Stimulated activated CD4-positive, alpha-beta T cell treated with anti-CD3 and anti-CD28 coated beads, Interleukin-12 subunit alpha, Interleukin-12 subunit beta, amount 100 ng/mL, for 24 hours (primary cell): ENCODE measurements around the gene SLC30A3.
"Not testable (repeated sequence)": the region's sequence is repeated elsewhere in the genome, so short reads cannot be mapped to it uniquely, and the experiment has no call there.

ENCODE experiments used
- DNase-seq, 2 experiments: peaks; one replicate each; pipeline ENCODE4 v3.0.0-alpha.2; 2020; ENCODE audit warnings: low read depth in 2 of 2

SLC30A3 gene

DNA sequence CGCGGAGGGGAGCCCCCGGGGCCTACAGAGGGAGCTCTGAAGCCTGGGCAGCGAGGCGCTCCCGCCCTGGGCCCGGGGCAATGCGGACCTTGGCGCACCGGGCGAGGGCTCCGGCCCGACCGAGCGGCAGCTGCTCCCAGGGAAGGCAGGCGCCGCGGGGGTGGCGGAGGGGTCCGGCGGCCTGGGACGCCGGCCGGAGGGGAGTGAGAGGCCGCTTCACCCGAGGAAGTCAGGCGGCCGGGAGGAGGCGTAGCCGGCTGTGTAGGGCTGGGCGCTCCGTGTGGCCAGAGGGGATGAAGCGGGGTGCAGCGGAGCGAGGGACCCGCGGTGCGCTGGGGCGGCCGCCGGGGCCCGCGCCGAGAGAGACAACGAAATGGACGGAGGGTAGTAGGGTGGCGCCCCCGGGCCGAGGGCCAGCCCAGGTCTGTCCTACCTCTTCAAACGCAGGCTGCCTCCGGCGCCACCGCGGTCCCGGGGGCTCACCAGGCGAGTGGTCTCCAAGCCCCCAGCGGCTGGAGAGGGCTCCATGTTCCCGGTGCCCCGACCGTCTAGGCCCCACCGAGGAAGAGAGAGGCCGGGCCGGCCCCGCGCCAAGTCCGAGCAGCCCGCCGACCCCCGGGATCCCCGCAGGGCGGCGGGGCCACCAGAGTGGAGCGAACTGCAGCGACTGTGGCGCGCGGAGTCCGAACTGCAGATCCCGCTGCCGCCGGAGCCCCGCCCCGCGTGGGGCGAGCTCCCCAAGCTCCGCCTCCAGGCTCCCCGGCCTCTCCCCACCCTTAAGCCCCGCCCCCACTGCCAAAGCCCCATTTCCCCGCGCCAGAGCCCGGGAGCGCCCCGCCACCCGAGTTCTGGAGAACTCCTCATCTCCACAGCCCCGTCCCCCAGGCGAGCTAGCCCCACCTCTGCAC is at the start of gene SLC30A3:
Gene SLC30A3 (minus strand): TSS at position 669 of the 908 bp plus-strand sequence. CDS start 141 bp downstream, at position 528.
- peak; percentile 44 to 76 for DNase-seq

DNA sequence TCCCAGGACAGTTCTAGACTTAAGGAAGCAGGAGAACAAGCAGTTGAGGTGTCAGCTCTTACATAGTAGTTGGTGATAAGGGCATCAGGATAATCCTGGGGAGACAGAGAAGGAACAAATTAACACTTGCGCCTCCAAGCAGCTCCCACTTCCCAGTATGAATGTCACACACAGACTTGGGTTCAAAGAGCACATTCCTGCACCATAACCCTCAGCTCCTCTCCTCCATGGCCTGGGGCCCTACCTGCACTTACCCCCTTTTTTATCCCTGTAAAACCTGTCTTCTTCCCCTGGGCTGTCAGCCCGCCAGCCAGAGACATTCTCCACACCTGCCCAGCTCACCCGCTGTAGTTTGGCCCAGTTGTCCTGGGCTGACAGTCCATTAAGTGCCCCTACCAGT is 49.3 kb upstream of the SLC30A3 start:
- DNase-seq, result no peak

- DNase-seq, result no peak
These were observed 46.8 kb upstream of the SLC30A3 start for GRCh38 chr2:27309651-27310050.

GRCh38 chr2:27308359-27308881 is 45.6 kb upstream of the SLC30A3 start, which contains the start of gene UCN:
TSS of gene UCN (minus strand) at chr2:27308445. CDS start at chr2:27307895, 550 bp downstream.
- DNase-seq, result no peak

GRCh38 chr2:27307545-27308358 is 44.9 kb upstream of the SLC30A3 start:
- DNase-seq, result no peak

DNA sequence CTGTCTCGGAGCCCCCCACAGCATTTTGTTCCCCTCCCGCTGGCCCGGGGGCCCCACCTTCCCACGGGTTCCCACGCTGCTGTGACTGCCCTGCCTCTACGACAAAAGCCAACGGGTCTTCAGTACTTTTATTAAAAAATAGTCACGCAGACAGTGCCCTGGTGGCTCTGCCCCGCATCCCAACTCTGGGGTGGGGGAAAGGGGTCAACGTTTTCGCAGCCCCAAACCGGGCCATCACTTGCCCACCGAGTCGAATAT is 44.4 kb upstream of the SLC30A3 start:
- no peak for DNase-seq

DNA sequence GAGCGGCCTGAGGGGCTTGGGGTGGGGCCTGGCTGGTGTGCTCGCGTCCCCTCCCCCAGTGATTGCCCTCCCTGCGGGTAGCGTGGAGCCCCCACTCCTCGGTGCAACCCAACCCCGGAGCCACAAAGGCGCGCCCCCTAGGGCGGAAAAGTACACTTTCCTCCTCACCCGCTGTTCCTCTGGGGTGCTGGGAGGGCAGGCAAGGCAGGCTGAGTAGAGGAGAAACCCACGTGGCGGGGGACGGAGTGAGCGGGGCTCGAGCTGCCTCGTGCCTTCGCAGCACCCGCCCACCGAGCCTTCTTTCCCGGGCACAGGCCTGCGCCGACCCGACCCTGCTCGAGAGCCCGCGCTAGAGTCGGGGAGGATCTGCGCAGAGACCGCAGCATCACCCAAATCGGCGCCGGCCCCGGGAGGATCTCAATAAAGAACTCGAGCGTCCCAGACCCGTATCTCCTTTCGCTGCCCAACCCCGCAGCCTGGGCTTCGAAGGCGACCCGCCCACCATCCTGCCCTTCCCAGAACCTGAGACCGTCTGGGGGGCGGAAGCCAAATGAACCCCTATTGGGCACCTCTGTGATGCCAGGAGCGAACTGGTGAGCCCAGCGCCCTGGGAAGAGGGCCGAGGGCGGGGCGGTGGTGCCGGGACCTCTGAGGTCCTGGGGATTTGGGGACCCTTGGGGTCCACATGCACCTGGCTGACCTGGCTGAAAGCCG is 43.9 kb upstream of the SLC30A3 start:
- DNase-seq, result no peak

DNA sequence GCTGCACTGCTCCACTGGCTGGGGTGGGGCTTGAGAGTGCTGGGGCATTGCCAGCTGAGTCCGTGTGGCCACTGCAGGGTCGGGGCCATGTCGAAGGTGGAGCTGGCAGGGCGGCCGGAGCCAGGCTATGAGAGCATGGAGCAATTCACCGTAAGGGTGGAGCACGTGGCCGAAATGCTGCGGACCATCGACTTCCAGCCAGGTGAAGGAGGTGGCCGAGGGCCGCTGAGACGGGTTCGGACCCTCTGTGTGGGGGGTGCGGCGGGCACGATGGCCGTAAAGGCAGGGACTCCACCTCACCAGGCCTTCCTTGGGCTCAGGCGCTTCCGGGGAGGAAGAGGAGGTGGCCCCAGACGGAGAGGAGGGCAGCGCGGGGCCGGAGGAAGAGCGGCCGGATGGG is 43.3 kb upstream of the SLC30A3 start:
- no peak for DNase-seq

DNA sequence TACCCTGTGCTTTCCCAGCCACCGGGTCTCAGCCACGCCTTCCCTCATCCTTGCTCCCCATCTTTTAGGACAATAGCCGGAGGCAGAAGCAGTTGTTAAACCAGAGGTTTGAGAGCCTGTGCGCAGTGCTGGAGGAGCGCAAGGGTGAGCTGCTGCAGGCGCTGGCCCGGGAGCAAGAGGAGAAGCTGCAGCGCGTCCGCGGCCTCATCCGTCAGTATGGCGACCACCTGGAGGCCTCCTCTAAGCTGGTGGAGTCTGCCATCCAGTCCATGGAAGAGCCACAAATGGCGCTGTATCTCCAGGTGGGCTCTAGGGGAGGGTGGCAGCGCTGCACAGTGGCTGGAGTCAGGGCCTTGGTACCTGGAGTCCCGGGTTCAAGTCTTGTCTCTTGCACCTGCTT is 42.7 kb upstream of the SLC30A3 start:
- no peak for DNase-seq

DNA sequence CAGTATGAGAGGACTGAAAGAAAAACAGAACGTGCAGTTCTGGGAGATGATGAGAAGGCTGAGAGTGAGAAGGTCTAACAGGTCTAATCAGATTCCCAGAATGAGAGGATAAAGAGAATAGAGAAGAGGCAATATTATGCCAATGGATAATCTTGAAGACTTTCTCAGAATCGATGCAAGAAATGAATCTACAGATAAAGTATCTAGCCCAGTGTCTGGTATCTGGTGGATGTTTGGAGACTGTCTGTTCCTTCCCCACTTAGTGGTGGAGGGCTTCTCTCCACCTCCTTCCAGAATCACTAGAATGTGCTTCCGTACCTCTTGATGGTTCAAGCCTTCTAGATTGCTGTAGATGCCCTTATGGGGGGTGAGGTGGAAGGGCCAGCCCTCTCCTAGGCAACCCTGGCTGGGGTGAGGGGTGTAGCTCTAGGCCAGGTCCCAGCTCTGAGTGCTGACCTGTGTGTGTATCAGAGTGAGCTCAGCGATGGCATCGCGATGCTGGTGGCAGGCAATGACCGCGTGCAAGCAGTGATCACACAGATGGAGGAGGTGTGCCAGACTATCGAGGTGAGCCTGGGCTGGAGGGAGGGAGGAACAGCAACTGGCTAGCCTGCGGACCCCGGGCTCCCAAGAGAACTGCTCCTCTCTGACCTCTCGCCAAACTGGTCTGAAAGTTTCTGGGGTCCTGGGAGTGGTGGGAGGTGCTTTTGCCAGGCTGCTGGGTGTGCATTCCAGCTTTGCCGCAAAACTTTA is 41.8 kb upstream of the SLC30A3 start:
- no peak for DNase-seq

- DNase-seq, result no peak
These were observed 40.5 kb upstream of the SLC30A3 start for GRCh38 chr2:27303093-27304025.

DNA sequence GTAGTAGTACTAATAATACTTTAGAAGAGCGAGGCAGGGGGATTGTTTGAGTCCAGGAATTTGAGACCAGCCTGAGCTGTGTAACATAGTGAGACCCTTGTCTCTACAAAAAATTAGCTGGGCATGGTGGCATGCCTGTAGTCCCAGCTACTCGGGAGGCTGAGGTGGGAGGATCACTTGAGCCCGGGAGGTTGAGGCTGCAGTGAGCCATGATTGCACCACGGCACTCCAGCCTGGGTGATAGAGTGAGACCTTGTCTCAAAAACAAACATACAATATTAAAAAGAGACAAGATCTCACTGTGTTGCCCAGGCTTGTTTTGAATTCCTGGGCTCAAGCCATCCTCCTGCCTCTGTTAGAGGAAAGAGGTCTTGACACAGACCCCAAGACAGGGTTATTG is 37.8 kb upstream of the SLC30A3 start:
- not testable (repeated sequence) for DNase-seq

DNA sequence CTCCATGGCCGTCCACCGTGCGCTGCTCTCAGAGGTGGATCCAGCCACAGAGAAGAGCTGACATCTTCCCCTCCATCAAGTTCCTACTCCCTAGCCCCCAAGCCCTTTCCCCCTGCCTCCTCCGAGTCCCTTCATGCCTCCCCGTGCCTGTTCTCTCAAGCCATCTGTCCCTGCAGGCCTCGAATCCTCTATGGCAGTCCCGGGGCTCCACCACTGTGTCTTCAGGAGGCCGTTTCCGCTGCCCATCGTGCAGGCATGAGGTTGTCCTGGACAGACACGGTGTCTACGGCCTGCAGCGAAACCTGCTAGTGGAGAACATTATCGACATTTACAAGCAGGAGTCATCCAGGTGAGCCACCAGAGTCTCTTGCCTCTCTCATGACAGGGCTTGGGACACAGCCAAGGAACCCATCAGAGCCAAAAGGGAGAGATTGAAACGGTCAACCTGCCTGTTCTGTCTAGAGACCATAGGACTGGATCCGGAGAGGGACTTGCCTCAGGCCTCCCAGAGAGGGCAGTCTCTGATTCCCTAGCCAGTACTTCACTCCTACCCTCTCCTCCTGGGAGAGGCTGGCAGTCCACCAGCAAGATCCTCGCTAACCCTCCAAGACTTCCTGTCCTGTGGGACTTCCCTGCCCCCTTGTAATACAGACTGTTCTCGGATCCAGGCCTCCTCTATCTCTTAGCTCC is 35.7 kb upstream of the SLC30A3 start:
- no peak for DNase-seq

GRCh38 chr2:27297195-27297594 is 34.3 kb upstream of the SLC30A3 start:
- DNase-seq, result no peak

DNA sequence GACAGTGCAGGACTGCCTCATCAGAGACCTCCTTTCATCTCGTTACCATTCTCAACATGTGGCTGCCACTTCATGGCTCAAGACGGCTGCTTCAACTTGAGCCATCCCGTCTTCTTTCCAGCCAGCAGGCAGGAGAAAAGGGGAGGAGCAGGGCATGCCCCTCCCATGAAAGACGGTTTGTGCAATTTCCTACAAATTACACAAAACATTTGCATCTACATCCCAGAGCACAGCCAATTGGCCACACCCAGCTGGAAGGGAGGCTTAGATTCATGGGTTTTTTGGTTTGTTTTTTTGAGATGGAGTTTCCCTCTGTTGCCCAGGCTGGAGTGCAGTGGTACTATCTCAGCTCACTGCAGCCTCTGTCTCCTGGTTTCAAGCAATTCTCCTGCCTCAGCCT is 33.6 kb upstream of the SLC30A3 start:
- no peak for DNase-seq

DNA sequence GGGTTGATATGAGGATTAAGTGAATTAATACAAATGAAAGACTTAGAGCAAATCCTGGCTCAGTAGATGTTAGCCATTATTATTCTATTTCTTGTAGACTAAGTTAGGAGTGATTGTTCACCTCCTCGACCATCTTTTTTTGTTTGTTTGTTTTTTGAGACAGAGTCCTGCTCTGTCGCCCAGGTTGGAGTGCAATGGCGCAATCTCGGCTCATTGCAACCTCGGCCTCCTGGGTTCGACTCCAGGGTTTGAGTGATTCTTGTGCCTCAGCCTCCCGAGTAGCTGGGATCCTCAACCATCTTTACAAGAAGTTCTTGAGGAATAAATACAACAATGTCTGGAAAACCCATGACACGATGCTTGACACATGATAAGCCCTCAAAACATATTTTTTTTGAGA is 32.1 kb upstream of the SLC30A3 start:
- DNase-seq, result no peak

- DNase-seq, result no peak
These were observed 29.0 kb upstream of the SLC30A3 start for GRCh38 chr2:27291865-27292264.

GRCh38 chr2:27290549-27290948 is 27.7 kb upstream of the SLC30A3 start:
- no peak for DNase-seq

DNA sequence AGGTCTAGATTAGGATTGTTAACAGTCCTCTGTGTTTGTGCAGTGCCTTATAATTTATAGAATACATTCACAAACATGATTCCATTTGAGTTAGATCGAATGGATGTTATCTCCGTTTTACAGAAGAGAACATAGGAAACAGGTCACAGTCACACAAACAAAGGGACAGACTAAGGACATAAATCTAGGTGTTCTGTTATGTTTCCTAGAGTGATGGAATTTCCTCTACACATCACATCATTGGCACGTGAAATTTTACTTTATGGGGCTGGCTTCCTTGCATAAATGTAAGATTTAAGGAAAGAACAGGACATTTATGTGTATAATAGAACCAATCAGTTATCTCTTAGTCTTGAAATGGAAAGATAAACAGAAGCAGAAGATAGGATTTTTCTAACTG is 25.8 kb upstream of the SLC30A3 start:
- DNase-seq, result no peak

DNA sequence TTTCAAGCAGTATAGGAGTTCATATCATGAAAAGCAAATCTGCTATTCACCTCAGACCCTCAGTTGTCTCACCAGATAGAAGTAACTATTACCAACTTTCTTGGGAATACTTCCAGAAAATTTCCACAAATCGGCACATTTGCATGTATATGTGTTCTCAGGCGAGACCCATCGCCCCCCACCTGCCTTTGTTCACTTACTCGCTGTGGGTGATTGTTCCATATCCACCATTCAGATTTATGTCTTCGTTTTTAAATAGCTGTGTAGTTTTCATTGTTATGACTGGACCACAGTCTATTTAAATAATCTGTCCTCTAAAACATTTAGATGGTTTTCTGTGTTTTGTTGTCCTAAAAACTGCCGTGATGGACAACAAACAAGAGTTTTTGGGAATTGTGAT is 22.6 kb upstream of the SLC30A3 start:
- no peak for DNase-seq
